ENCODE data around the gene DIPK1A. TPM values are rescaled to one million over a fixed set of nuclear protein-coding genes. Genes with fewer than 3 reads are reported as not detected.

DIPK1A gene
- total RNA-seq, 1 donor from 2014 or later = 8.4 TPM

- no peak for FAIRE-seq
These were observed 59.4 kb downstream of the DIPK1A start for GRCh38 chr1:92901699-92902405.

GRCh38 chr1:92901126-92901525, 60.1 kb downstream of the DIPK1A start:
- no peaks in the 10 kb centered on the region for H3K9me3 ChIP-seq (ENCODE audit: insufficient read depth, low read depth, low read length)

More at GRCh38 chr1:92901699-92902405, 59.4 kb downstream of the DIPK1A start:
- Mint-ChIP-seq H3K4me1 (ENCODE audit: low read depth, unreplicated experiment) (no peaks in the 10 kb centered on the region), H3K4me3 (ENCODE audit: unreplicated experiment) (no peak overlapping the region), H3K27me3 (ENCODE audit: low read depth, unreplicated experiment) (no peaks in the 10 kb centered on the region), H3K27ac (ENCODE audit: unreplicated experiment) (no peak overlapping the region), H3K9me3 (ENCODE audit: unreplicated experiment) (peaks cover 12% of the 10 kb centered on the region), H3K36me3 (ENCODE audit: low read depth, unreplicated experiment) (peaks cover 2% of the 10 kb centered on the region)
- Histone ChIP-seq H4K20me1 (ENCODE audit: insufficient read depth, low read length) (no peaks in the 10 kb centered on the region), H2AFZ (ENCODE audit: low read depth, low read length) (no peak overlapping the region), H3K27ac (ENCODE audit: low read depth, low read length) (no peak overlapping the region), H3K9me3 (ENCODE audit: insufficient read depth, low read depth, low read length) (no peaks in the 10 kb centered on the region), H3K9ac (ENCODE audit: low read length) (no peak overlapping the region), H3K27me3 (ENCODE audit: insufficient read depth, low read length) (no peaks in the 10 kb centered on the region), H3K79me2 (ENCODE audit: insufficient read depth, low read length) (no peaks in the 10 kb centered on the region), H3K4me2 (ENCODE audit: low read length) (no peak overlapping the region), H3K4me1 (ENCODE audit: insufficient read depth, low read length) (no peaks in the 10 kb centered on the region), H3K36me3 (ENCODE audit: insufficient read depth, low read length) (no peaks in the 10 kb centered on the region), H3K4me3 (ENCODE audit: insufficient read depth, low read depth, low read length) (no peak overlapping the region)
- TF ChIP-seq EZH2 (IDR thresholded peaks at IDR 0.05; ENCODE audit: insufficient read depth, low read length) (no peak), CTCF (IDR thresholded peaks at IDR 0.05; ENCODE audit: insufficient read depth, low read depth, low read length) (no peak)
- DNase-seq (ENCODE audit: low read depth) = no peak

More at GRCh38 chr1:92901126-92901525, 60.1 kb downstream of the DIPK1A start:
- H3K4me3 Mint-ChIP-seq (ENCODE audit: unreplicated experiment) = no peak overlapping the region
- H3K9me3 Mint-ChIP-seq (ENCODE audit: unreplicated experiment) = peaks cover 12% of the 10 kb centered on the region
- peaks cover 2% of the 10 kb centered on the region for H3K36me3 Mint-ChIP-seq (ENCODE audit: low read depth, unreplicated experiment)
- H3K27ac ChIP-seq (ENCODE audit: low read depth, low read length) = no peak overlapping the region
- H3K9ac ChIP-seq (ENCODE audit: low read length) = no peak overlapping the region
- no peaks in the 10 kb centered on the region for H3K79me2 ChIP-seq (ENCODE audit: insufficient read depth, low read length)
- no peak overlapping the region for H3K4me2 ChIP-seq (ENCODE audit: low read length)
- no peaks in the 10 kb centered on the region for H3K4me1 Mint-ChIP-seq (ENCODE audit: low read depth, unreplicated experiment)
- H4K20me1 ChIP-seq (ENCODE audit: insufficient read depth, low read length) = no peaks in the 10 kb centered on the region
- H3K27ac Mint-ChIP-seq (ENCODE audit: unreplicated experiment) = no peak overlapping the region
- no peaks in the 10 kb centered on the region for H3K36me3 ChIP-seq (ENCODE audit: insufficient read depth, low read length)
- TF ChIP-seq EZH2 (IDR thresholded peaks at IDR 0.05; ENCODE audit: insufficient read depth, low read length) = no peak
- no peak for TF ChIP-seq CTCF (IDR thresholded peaks at IDR 0.05; ENCODE audit: insufficient read depth, low read depth, low read length)
- no peak for DNase-seq (ENCODE audit: low read depth)
- H2AFZ ChIP-seq (ENCODE audit: low read depth, low read length) = no peak overlapping the region
- H3K4me1 ChIP-seq (ENCODE audit: insufficient read depth, low read length) = no peaks in the 10 kb centered on the region
- H3K27me3 ChIP-seq (ENCODE audit: insufficient read depth, low read length) = no peaks in the 10 kb centered on the region
- no peak overlapping the region for H3K4me3 ChIP-seq (ENCODE audit: insufficient read depth, low read depth, low read length)
- FAIRE-seq = no peak
- no peaks in the 10 kb centered on the region for H3K27me3 Mint-ChIP-seq (ENCODE audit: low read depth, unreplicated experiment)
